ENCODE data around the gene DYNLT1.
"Not testable (repeated sequence)": the region's sequence is repeated elsewhere in the genome, so short reads cannot be mapped to it uniquely, and the experiment has no call there.

The DYNLT1 gene

DNA sequence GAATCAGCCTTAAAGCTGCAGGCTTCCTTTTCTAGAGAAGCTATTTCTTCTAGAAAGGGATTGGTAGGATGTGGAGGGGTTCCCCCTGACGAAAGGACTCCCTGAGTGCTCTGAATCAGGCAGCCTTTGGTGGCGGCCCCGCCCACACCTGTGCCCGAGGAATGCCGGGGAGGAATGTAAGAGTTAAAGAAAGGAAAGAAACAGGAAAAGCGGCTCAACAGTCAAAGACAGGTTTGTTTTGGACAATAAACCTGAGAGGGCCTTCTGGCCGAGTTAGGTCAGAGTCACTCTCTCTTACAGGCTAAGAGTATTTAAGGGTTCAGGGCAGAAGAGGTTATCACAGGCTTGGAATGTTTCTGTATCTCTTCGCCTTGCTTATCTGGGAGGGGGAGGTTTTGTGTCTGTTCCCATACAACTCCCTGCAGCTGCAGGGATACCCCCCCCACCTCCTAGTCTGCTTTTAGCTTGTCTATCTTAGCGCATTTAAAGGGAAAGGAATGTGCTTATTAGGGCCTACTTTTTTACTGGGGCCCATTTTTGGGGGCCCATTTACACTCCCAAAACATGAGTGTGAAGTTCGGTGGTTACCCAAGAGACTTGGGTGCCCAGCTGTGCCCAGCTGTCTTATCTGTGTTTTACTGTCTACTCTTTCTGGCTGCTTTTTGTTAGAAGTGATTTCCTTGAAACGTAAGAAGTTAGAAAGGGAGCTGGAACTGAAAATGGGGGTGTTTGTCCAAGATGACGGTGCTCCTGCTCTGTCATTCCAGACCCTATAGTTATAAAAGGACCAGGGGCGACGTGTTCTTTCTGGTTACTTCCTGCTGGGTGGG, 32.8 kb downstream of the DYNLT1 start:
- Histone ChIP-seq H3K27ac (ENCODE audit: low read depth, low read length) (no peak overlapping the region), H3K4me1 (ENCODE audit: insufficient read depth, low read length) (no peaks in the 10 kb centered on the region), H3K9ac (ENCODE audit: low read length) (no peak overlapping the region)

DNA sequence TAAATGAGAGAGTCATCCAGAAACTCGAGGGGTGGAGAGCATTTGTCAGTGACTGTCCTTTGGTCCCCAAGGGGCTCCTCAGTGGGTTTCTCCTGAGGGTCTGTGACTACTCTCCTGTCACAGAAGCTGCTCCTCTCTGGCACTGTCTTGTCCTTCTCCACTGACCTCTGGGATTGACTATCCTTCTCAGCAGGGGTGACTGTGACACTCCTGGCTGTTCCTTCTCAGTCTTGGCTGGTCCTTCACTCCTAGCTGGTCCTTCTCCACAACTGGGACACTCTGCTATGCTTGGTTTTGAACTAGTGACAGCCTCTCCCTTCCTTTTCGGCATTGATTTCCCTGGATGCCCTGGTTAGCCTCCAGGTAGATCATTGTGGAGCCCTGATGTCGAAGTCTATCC, 33.5 kb downstream of the DYNLT1 start:
- H3K9me3 ChIP-seq (ENCODE audit: low read length) = no peaks in the 10 kb centered on the region
- H3K4me1 ChIP-seq (ENCODE audit: insufficient read depth, low read length) = no peaks in the 10 kb centered on the region
- H3K4me3 ChIP-seq (ENCODE audit: low read depth in 1 of 2, low read length in 2 of 2) = no peak overlapping the region
- H3K27me3 ChIP-seq (ENCODE audit: control insufficient read depth in 1 of 2, insufficient read depth in 2 of 2, low read length in 2 of 2) = no peaks in the 10 kb centered on the region
- no peak overlapping the region for H3K9ac ChIP-seq (ENCODE audit: low read length)
- peaks cover 32% of the 10 kb centered on the region for H3K36me3 ChIP-seq (ENCODE audit: insufficient read depth, low read length)
- H3K27ac ChIP-seq (ENCODE audit: low read depth, low read length) = no peak overlapping the region

More for the DNA sequence above, 32.8 kb downstream of the DYNLT1 start:
- Histone ChIP-seq H3K9me3 (ENCODE audit: low read length) (no peaks in the 10 kb centered on the region), H3K4me3 (ENCODE audit: low read depth in 1 of 2, low read length in 2 of 2) (no peak overlapping the region), H3K27me3 (ENCODE audit: control insufficient read depth in 1 of 2, insufficient read depth in 2 of 2, low read length in 2 of 2) (no peaks in the 10 kb centered on the region), H3K36me3 (ENCODE audit: insufficient read depth, low read length) (peaks cover 32% of the 10 kb centered on the region)

DNA sequence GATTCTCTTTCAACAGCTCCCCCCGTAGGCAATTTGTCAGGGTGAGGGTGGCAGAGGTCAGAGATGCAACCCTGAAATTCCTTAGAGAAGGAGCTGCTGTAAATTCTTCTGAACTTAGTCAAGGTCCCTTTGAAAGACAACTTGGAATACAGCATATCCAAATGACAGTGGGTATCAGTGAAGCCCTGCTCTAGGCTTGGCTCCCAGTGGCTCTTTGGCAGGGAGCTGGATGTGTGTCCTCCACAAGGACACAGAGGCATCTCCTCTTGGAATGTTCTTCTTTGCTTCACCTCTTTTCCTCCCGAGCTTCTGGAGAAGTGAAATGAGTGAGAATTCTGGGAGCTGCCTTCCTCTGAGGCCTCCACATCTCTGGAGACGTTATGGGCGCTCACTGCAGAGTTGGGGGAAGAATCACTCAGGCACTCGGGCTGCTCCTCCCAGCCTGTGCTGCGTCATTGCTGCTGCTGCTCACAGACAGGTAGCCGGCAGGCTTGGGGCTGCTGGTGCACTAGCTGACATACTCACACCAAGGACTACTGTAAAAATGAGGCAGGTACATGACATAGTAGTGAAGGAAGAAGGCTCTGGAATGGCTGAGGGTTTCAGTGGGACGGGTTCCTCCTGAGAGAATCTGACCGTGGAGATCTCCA, 34.1 kb downstream of the DYNLT1 start:
- H3K27me3 ChIP-seq (ENCODE audit: control insufficient read depth in 1 of 2, insufficient read depth in 2 of 2, low read length in 2 of 2) = no peaks in the 10 kb centered on the region
- H3K4me1 ChIP-seq (ENCODE audit: insufficient read depth, low read length) = no peaks in the 10 kb centered on the region
- no peaks in the 10 kb centered on the region for H3K9me3 ChIP-seq (ENCODE audit: low read length)
- peaks cover 32% of the 10 kb centered on the region for H3K36me3 ChIP-seq (ENCODE audit: insufficient read depth, low read length)
- no peak overlapping the region for H3K9ac ChIP-seq (ENCODE audit: low read length)
- no peak overlapping the region for H3K27ac ChIP-seq (ENCODE audit: low read depth, low read length)
- no peak overlapping the region for H3K4me3 ChIP-seq (ENCODE audit: low read depth in 1 of 2, low read length in 2 of 2)

DNA sequence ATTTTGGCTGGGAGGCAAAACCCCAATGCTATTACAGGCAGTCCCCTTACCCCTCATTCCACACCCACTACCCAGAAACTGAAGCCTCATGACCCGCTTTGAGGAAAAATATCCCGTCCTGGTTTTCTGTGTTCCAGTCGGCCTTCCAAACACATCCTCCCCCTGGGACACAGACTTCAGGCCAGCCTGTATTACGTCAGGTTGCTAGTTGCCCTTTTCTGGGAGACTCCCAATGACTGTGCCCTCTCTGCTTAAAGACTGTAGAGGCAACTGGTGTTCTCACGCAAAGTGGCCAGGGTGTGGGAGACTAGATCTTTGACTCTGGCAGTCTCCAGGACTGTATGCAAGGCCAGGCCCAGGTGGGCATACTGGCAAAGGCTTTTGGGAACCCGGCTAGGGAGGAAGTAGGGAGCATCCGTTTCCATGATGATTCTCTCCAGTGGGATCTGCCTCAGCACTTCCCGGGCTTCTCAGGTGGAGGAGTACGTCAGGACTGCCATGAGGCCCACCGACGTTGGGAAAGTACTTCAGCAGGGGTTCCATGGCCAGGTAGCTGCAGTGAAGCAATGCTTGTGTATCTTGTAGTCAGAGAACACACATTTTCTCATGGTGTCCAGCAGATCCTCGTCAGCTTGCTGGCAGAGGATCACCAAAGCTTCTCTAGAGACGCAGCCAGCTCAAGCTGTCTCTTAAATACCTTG, 34.9 kb downstream of the DYNLT1 start:
- Histone ChIP-seq H3K9ac (ENCODE audit: low read length) (no peak overlapping the region), H3K27ac (ENCODE audit: low read depth, low read length) (no peak overlapping the region), H3K4me1 (ENCODE audit: insufficient read depth, low read length) (no peaks in the 10 kb centered on the region), H3K9me3 (ENCODE audit: low read length) (no peaks in the 10 kb centered on the region), H3K27me3 (ENCODE audit: control insufficient read depth in 1 of 2, insufficient read depth in 2 of 2, low read length in 2 of 2) (no peaks in the 10 kb centered on the region), H3K36me3 (ENCODE audit: insufficient read depth, low read length) (peaks cover 32% of the 10 kb centered on the region), H3K4me3 (ENCODE audit: low read depth in 1 of 2, low read length in 2 of 2) (no peak overlapping the region)

DNA sequence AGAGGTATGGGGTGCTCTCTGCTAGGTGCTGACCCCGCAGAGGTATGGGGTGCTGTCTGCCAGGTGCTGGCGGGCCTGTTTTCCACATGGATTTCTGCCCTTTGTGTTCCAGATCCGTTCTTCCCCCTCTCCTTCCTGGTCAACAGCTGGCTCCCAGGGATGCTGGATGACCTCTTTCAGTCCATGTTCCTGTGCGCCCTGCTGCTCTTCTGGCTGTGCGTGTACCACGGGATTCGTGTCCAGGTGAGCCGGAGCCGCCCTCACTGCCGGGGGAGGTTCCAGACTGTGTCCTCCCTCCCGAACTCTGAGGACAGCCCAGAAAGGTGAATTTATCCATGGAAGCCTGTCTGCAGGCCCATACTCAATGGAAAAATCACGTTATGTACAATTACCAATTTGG, 36.3 kb downstream of the DYNLT1 start:
- Histone ChIP-seq H3K4me3 (ENCODE audit: low read depth in 1 of 2, low read length in 2 of 2) (no peak overlapping the region), H3K27me3 (ENCODE audit: control insufficient read depth in 1 of 2, insufficient read depth in 2 of 2, low read length in 2 of 2) (no peaks in the 10 kb centered on the region), H3K4me1 (ENCODE audit: insufficient read depth, low read length) (no peaks in the 10 kb centered on the region), H3K9me3 (ENCODE audit: low read length) (no peaks in the 10 kb centered on the region), H3K27ac (ENCODE audit: low read depth, low read length) (no peak overlapping the region), H3K9ac (ENCODE audit: low read length) (no peak overlapping the region), H3K36me3 (ENCODE audit: insufficient read depth, low read length) (peaks cover 32% of the 10 kb centered on the region)

DNA sequence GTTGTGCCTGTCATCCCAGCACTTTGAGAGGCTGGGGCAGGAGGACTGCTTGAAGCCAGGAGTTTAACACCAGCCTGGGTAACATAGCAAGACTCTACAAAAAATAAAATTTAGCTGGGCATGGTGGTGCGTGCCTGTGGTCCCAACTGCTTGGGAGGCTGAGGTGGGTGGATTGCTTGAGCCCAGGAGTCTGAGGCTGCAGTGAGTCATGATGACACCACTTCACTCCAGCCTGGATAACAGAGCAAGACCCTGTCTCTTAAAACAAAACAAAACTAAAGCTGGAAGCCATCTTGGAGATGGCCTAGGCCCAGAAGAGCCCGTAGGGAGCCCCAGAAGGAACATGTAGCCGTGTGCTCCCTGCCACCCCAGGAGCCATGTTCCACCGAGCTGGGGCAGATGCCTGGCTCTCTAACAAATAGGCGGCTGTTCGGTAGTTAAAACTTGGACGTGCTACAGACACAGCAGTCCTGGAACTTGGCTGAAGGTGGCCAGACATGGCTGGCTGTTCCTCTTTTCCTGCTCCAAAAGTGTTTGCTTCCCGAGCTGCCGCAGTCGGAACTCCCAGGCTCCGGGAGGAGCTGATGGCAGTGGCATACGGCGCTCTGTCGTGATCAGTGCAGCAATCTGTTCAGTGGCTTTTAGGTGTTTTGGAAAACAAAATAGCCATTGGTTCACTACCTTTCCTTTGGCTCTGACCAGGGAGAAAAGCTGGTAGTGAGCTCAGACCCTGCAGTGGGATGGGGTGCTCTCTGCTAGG, 37.0 kb downstream of the DYNLT1 start:
- Histone ChIP-seq H3K9me3 (ENCODE audit: low read length) (no peaks in the 10 kb centered on the region), H3K36me3 (ENCODE audit: insufficient read depth, low read length) (peaks cover 32% of the 10 kb centered on the region), H3K27ac (ENCODE audit: low read depth, low read length) (no peak overlapping the region), H3K27me3 (ENCODE audit: control insufficient read depth in 1 of 2, insufficient read depth in 2 of 2, low read length in 2 of 2) (no peaks in the 10 kb centered on the region), H3K4me3 (ENCODE audit: low read depth in 1 of 2, low read length in 2 of 2) (no peak overlapping the region), H3K9ac (ENCODE audit: low read length) (no peak overlapping the region), H3K4me1 (ENCODE audit: insufficient read depth, low read length) (no peaks in the 10 kb centered on the region)

DNA sequence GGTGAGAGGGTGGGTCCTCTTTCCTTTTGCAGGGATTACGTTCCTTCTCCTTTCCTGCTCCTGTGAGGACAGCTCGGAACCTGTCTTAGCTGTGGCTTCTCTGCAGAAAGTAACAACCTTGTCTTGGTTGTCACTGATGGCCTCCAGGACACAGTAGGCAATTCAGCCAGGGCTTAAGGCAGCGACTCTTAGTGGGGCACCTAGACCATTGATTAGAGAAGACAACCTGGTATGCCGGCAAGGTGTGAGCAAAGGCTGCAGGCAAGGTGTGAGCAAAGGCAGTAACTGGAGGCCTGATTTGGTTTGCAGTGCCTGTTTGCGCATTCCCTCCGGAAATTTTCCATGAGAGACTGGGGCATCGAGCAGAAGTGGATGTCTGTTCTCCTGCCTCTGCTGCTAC, 37.6 kb downstream of the DYNLT1 start:
- Histone ChIP-seq H3K4me3 (ENCODE audit: low read depth in 1 of 2, low read length in 2 of 2) (no peak overlapping the region), H3K27me3 (ENCODE audit: control insufficient read depth in 1 of 2, insufficient read depth in 2 of 2, low read length in 2 of 2) (no peaks in the 10 kb centered on the region), H3K36me3 (ENCODE audit: insufficient read depth, low read length) (peaks cover 32% of the 10 kb centered on the region), H3K9me3 (ENCODE audit: low read length) (no peaks in the 10 kb centered on the region), H3K4me1 (ENCODE audit: insufficient read depth, low read length) (no peaks in the 10 kb centered on the region), H3K27ac (ENCODE audit: low read depth, low read length) (no peak overlapping the region), H3K9ac (ENCODE audit: low read length) (no peak overlapping the region)

DNA sequence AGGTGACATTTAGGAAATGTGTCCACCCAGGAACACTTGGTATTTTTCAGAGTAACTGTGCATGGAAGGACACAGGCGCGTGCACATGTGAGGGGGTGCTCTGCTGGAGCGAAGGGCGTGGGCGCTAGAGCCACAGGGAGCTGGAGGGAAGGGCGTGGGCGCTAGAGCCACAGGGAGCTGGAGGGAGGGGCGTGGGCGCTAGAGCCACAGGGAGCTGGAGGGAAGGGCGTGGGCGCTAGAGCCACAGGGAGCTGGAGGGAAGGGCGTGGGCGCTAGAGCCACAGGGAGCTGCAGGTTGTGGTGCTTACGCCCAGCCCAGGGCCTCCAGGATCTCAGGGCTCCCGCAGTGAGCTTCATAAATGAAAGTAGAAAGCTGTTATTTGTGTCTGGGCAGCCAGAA, 38.5 kb downstream of the DYNLT1 start:
- not testable (repeated sequence) for H3K4me3 ChIP-seq (ENCODE audit: low read depth in 1 of 2, low read length in 2 of 2); H3K9ac ChIP-seq (ENCODE audit: low read length); H3K4me1 ChIP-seq (ENCODE audit: insufficient read depth, low read length); H3K27ac ChIP-seq (ENCODE audit: low read depth, low read length); H3K27me3 ChIP-seq (ENCODE audit: control insufficient read depth in 1 of 2, insufficient read depth in 2 of 2, low read length in 2 of 2); H3K9me3 ChIP-seq (ENCODE audit: low read length)
- peaks cover 27% of the 10 kb centered on the region for H3K36me3 ChIP-seq (ENCODE audit: insufficient read depth, low read length)

DNA sequence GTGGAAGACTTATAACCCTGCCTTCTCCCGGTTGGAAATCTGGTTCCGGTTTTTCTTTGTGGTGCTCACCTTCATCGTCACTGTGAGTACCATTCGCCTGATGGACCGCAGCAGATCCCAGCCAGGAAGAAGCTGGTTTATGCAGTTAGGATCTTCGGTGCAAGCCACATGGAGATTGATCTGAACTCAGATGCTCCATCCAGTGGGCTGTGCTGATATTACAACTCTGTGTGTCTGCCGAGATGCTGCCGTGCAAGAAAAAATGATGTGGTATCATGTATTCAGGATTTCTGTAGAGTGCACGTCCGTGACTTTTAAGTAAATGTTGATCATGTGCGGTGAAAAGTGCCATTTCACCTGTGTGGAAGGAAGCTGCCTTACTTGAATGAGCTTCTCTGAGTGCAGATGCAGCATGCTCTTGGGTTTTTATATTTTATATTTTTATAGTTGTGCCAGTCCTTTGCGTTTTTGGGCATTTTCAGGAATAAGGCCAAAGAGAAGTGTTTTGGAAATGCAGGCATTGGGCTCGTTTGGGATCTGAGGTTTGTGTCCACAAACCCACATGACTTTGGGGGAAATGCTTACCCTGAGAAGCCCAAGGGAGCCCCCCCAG, 39.2 kb downstream of the DYNLT1 start:
- Histone ChIP-seq H3K27me3 (ENCODE audit: control insufficient read depth in 1 of 2, insufficient read depth in 2 of 2, low read length in 2 of 2) (no peaks in the 10 kb centered on the region), H3K36me3 (ENCODE audit: insufficient read depth, low read length) (peaks cover 25% of the 10 kb centered on the region), H3K27ac (ENCODE audit: low read depth, low read length) (no peak overlapping the region), H3K4me1 (ENCODE audit: insufficient read depth, low read length) (no peaks in the 10 kb centered on the region), H3K9me3 (ENCODE audit: low read length) (no peaks in the 10 kb centered on the region), H3K4me3 (ENCODE audit: low read depth in 1 of 2, low read length in 2 of 2) (no peak overlapping the region), H3K9ac (ENCODE audit: low read length) (no peak overlapping the region)

DNA sequence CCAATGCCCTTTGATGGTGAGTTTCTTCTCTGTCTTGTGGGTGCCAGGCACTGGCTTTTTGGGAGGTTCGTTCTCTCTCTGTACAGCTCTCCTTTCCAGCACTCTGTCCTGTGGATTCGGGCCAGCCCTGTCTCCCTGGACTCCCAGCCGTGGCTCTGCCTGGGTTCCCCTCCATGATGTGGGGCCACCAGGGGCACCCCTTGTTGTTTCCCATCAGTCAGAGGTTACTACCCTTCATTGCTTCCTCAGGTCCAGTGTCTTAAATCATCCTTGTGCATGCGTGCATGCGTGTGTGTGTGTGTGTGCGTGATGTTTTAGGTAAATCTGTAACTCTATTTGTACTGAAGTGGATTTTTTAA, 40.5 kb downstream of the DYNLT1 start:
- Histone ChIP-seq H3K27ac (ENCODE audit: low read depth, low read length) (no peak overlapping the region), H3K4me1 (ENCODE audit: insufficient read depth, low read length) (no peaks in the 10 kb centered on the region), H3K36me3 (ENCODE audit: insufficient read depth, low read length) (peaks cover 11% of the 10 kb centered on the region), H3K4me3 (ENCODE audit: low read depth in 1 of 2, low read length in 2 of 2) (no peak overlapping the region), H3K9me3 (ENCODE audit: low read length) (no peaks in the 10 kb centered on the region), H3K27me3 (ENCODE audit: control insufficient read depth in 1 of 2, insufficient read depth in 2 of 2, low read length in 2 of 2) (no peaks in the 10 kb centered on the region), H3K9ac (ENCODE audit: low read length) (no peak overlapping the region)
